GM18517 (cell line): Measurements from ENCODE around the gene TMEM245.
"Not testable (repeated sequence)": the region's sequence is repeated elsewhere in the genome, so short reads cannot be mapped to it uniquely, and the experiment has no call there.

ENCODE experiments used
- ATAC-seq: cut with Tn5 transposase; IDR thresholded peaks from one replicate; pipeline ENCODE4 v1.9.1; 2021; ENCODE audit warnings: mild to moderate bottlenecking, moderate library complexity; ENCODE audit not compliant: unreplicated experiment

Gene TMEM245

DNA sequence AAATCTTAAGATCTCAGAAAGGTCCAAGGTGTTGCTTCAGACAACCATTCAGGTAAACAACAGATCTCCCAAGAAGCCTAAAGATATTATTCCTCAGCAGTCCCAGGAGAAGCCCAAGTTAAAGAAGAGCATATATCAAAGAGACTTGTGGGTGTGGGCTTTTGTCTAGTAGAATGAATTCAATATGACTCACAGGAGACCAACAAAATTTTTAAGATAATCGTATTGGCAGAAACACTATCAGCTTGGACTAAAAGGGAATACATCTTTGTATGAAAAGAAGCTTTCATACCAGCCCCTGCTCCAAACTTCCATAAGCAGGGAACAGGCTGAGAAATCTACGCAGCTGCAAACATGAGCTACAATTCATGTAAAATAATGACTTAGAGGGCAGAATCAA lies 116.6 kb downstream of the TMEM245 start:
- ATAC-seq = no peak

GRCh38 chr9:109002141-109002540 lies 117.6 kb downstream of the TMEM245 start:
- no peak for ATAC-seq

GRCh38 chr9:109001275-109001676 lies 118.5 kb downstream of the TMEM245 start:
- ATAC-seq = no peak

GRCh38 chr9:108997112-108997511 lies 122.6 kb downstream of the TMEM245 start:
- ATAC-seq = no peak

DNA sequence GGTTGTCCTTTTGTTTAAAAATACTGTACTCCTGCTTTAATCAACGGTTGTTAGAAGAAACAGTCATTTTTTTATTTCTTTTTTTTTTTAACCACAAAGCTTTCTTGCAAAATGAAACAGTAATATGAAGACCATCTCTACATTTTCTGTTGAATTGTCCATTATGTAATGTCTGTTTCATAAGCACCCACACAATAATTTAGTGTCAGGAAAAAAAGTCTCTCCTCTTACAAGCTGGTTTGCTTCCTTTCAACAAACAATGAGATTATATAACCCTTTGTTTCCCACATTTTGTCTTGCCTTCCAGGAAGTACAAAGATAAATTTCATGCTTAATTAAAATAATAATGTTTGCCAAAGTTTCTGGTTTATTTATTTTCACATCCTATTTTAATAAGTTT lies 123.1 kb downstream of the TMEM245 start:
- ATAC-seq = no peak

DNA sequence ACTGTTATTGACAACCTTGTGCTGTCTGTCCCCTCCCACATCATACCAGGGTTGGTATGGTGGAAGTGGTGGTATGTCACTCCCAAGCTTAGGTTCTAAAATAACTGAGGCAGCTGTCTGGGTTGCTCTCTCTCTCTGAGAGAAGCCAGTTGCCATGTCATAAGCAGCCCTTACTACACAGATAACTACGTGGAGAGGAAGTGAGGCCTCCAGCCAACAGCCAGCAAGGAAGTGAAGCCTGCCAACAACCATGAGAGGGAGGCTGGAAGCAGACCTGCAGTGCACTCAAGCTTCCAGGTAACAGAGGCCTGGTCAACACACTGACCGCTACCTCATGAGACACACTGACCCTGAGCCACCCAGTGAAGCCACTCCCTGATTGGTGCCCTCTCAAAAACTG lies 125.1 kb downstream of the TMEM245 start:
- no peak for ATAC-seq

- no peak for ATAC-seq
These were observed 128.3 kb downstream of the TMEM245 start for GRCh38 chr9:108991479-108991878.

DNA sequence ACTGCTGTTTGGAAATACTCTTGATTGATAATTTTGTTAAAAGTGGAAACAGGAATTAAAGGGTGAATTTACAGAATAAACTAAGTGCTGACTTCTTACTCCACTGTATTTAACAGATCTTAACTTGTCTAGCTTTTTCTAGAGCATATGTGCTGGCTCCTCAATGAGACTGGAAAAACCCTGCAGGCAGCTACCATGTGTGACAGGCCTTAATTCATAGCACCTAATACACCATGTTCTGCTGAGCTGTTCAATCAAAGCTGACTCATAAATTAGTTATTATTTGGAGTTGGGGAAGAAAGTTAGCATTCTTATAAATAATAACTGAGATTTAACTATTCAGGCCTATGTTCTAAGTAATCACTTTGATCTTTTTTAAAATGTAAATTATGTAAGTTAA lies 135.9 kb downstream of the TMEM245 start:
- ATAC-seq = no peak

DNA sequence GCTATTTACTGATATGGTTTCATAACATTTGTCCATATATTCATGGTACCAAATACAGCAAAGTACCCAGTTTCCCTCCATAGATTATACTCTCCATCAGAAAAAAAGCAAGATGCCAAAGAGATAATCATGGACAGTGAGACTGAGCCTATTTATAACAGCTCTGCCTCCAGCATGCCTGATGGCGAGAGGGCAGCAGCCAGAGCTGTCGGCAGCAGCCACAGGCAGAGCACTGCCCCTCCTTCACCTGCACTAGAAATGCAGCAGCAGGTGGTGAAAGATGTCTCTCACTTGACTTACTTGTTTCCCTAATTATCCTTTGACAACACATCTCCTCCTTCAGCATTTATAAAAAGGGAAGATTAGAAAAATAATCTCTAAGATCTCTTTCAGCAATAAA lies 138.9 kb downstream of the TMEM245 start:
- no peak for ATAC-seq

DNA sequence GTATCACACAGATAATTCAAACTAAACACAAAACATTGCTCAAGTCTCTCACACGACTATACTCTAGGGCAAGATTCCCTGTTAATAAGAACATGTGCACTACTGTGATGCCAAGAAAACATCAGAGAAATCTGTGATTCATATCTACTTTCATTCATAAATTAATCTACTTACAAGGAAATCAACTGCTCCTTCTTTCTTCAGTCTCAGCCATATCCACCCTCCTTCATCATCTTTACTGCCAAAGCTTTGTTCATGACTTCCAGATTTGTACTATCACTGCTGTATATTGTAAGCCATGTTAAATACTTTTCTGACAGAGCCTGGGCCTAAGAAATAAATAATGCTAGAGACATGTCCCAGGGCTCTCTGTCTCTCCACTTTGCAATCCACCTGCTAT lies 141.5 kb downstream of the TMEM245 start:
- no peak for ATAC-seq

DNA sequence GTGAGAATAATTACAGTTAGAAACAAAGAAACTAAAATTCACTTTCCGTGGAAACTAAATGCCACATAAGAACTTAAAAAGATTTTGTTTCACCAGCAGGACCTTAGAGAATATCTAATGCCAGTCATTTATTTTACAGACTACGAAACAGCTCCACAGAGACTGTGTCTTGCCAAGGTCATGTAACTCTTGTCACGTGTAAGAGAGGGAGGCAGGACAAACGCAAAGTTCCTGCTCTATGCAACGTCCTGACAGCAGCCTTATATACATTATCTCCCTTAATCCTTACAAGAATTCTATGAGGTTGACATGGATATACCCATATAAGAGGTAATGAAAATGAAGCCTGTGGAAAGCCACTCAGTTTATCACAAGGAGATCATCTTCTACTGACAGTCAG lies 145.9 kb downstream of the TMEM245 start:
- no peak for ATAC-seq

- ATAC-seq = no peak
These were observed 147.0 kb downstream of the TMEM245 start for GRCh38 chr9:108972626-108973209.

DNA sequence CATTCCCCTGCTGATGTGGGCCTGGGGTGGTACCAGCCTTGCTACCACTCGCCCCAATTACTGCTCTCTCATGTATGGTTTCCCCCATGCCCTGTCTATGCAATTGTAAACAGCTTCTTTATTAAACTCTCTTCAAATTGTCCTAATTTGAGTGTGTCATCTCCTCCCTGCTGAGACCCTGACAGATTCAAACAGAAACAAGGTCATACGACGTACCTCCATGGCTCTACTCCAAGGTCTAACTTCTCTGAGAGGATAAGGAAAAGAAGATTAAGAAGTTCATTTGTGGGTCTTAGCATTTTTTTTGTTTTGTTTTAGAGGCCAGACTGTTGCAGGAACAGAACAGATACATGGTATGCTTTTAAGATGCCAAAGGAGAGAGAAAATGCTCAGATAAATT lies 147.6 kb downstream of the TMEM245 start:
- ATAC-seq = no peak

- ATAC-seq = not testable (repeated sequence)
These were observed 148.4 kb downstream of the TMEM245 start for GRCh38 chr9:108971392-108971791.

GRCh38 chr9:108967916-108968315 lies 151.8 kb downstream of the TMEM245 start:
- ATAC-seq = no peak
